K562 (cell line): ENCODE results near the gene FAM124A. TPM values are rescaled to one million over a fixed set of nuclear protein-coding genes. Genes with fewer than 3 reads are reported as not detected.

Experiments used
- ATAC-seq: fragments of 200-7000 bp; cut with Tn5 transposase; 3 replicates; pipeline ENCODE4 v1.9.1; 2020; ENCODE audit warnings: moderate library complexity
- BruUV-seq: library from RNA; stranded (reverse); fragments of 400-500 nt; replicated peaks from 2 replicates; lab custom pipeline; 2021; lab: Mats Ljungman, UMichigan
- CTCF ChIA-PET: fragments of 300-600 bp; formaldehyde crosslinking; extraction: SDS; loops from one replicate; lab custom pipeline; 2021; ENCODE audit warnings: low intra/inter-chr PET ratio; lab: Yijun Ruan, JAX
- POLR2A ChIA-PET: fragments of 300-600, 350-650 bp; sonication (Branson Sonifier 250); formaldehyde crosslinking; extraction: SDS; loops from one replicate; lab custom pipeline; 2021; ENCODE audit warnings: antibody characterized with exemption, inconsistent platforms; lab: Yijun Ruan, JAX
- DNase-seq, 4 experiments: peaks; one replicate each; pipeline versions ENCODE4 v3.0.0 to v3.0.0-alpha.2; 2011 to 2018; ENCODE audit warnings: low spot score in 3 of 4, mixed read lengths in 3 of 4; ENCODE audit errors: extremely low read depth in 1 of 4
- FAIRE-seq: peaks from 2 replicates; lab custom pipeline; 2011; peaks lifted over from hg19 to GRCh38; lab: Jason Lieb, UNC
- H2AFZ ChIP-seq: 2 replicates; pipeline ENCODE4 v1.6.0; 2011; ENCODE audit warnings: low read depth, low read length, control low read depth, inconsistent platforms
- H3K27ac ChIP-seq: fragments of 200-600 bp; 3 replicates; pipeline ENCODE4 v1.8.0; 2011; ENCODE audit warnings: low read depth, mild to moderate bottlenecking, control low read depth, inconsistent platforms, low read length, moderate library complexity, mixed read lengths; ENCODE audit errors: extremely low read depth
- H3K27me3 ChIP-seq, 2 experiments: fragments of 300-600 bp in 1 of 2; 2 replicates in 1 of 2; 3 replicates in 1 of 2; pipeline versions ENCODE4 v1.6.0 to v1.8.0; 2011; ENCODE audit warnings: inconsistent platforms in 2 of 2, low read length in 2 of 2, mild to moderate bottlenecking in 1 of 2, mixed read lengths in 1 of 2, moderate library complexity in 1 of 2; ENCODE audit not compliant: control insufficient read depth in 2 of 2, insufficient read depth in 2 of 2
- H3K36me3 ChIP-seq: fragments of 300-600 bp; 3 replicates; pipeline ENCODE4 v1.8.0; 2011; ENCODE audit warnings: mild to moderate bottlenecking, low read length, inconsistent platforms; ENCODE audit not compliant: control insufficient read depth, insufficient read depth
- H3K4me1 ChIP-seq, 2 experiments: fragments of 200-600 bp in 1 of 2; replicated peaks in 1 of 2; 2 replicates in 1 of 2; 3 replicates in 1 of 2; pipeline versions ENCODE4 v1.5.1 to v1.8.0; 2011; ENCODE audit warnings: inconsistent platforms in 2 of 2, low read length in 2 of 2, mild to moderate bottlenecking in 1 of 2, mixed read lengths in 1 of 2, moderate library complexity in 1 of 2; ENCODE audit not compliant: control insufficient read depth in 2 of 2, insufficient read depth in 2 of 2
- H3K4me2 ChIP-seq: 2 replicates; pipeline ENCODE4 v1.6.1; 2011; ENCODE audit warnings: low read length, control low read depth, inconsistent platforms, mixed read lengths; ENCODE audit not compliant: insufficient read depth
- H3K4me3 ChIP-seq: fragments of 200-600 bp; sonication (generic), shearing (Covaris generic); 2 replicates; pipeline ENCODE4 v1.5.1; 2016; ENCODE audit warnings: control low read depth, inconsistent platforms
- H3K79me2 ChIP-seq: fragments of 200-600 bp; 3 replicates; pipeline ENCODE4 v1.8.0; 2011; ENCODE audit warnings: low read length, inconsistent platforms; ENCODE audit not compliant: control insufficient read depth, insufficient read depth
- H3K9ac ChIP-seq, 2 experiments: 2 replicates each; pipeline versions ENCODE4 v1.6.0 to v1.6.1; 2011; ENCODE audit warnings: low read depth in 2 of 2, low read length in 2 of 2, control low read depth in 1 of 2, inconsistent platforms in 1 of 2, mild to moderate bottlenecking in 1 of 2, mixed read lengths in 1 of 2; ENCODE audit not compliant: insufficient read depth in 1 of 2
- H3K9me1 ChIP-seq: one replicate; pipeline ENCODE4 v1.6.0; 2011; ENCODE audit warnings: inconsistent platforms, mild to moderate bottlenecking, low read length, moderate library complexity; ENCODE audit not compliant: control insufficient read depth, insufficient read depth
- H3K9me3 ChIP-seq: replicated peaks from 2 replicates; pipeline ENCODE4 v1.5.1; 2011; ENCODE audit warnings: low read depth, low read length, inconsistent platforms; ENCODE audit not compliant: control insufficient read depth, insufficient read depth
- H4K20me1 ChIP-seq: replicated peaks from 2 replicates; pipeline ENCODE4 v1.6.1; 2011; ENCODE audit warnings: low read length, inconsistent platforms, mixed read lengths; ENCODE audit not compliant: control insufficient read depth, insufficient read depth
- HDAC1 ChIP-seq, 2 experiments: fragments of 450-650 bp; IDR thresholded peaks; 2 replicates each; pipeline ENCODE4 v1.6.1; 2016 to 2017; ENCODE audit warnings: inconsistent platforms in 1 of 2, mild to moderate bottlenecking in 1 of 2, moderate library complexity in 1 of 2
- HDAC2 ChIP-seq: fragments of 450-650 bp; IDR thresholded peaks from 2 replicates; pipeline ENCODE4 v1.6.1; 2016; ENCODE audit warnings: mild to moderate bottlenecking
- KLF16 ChIP-seq: IDR thresholded peaks from 2 replicates; pipeline ENCODE4 v1.6.1; 2016; ENCODE audit warnings: antibody characterized with exemption
- NCOA4 ChIP-seq: fragments of 450-650 bp; IDR thresholded peaks from 2 replicates; pipeline ENCODE4 v1.6.1; 2018; ENCODE audit warnings: mild to moderate bottlenecking; ENCODE audit not compliant: partially characterized antibody
- NCOR1 ChIP-seq: fragments of 450-650 bp; IDR thresholded peaks from 2 replicates; pipeline ENCODE4 v1.6.1; 2016; ENCODE audit warnings: mild to moderate bottlenecking, moderate library complexity
- PHF20 ChIP-seq: fragments of 450-650 bp; IDR thresholded peaks from 2 replicates; pipeline ENCODE4 v1.6.1; 2018; ENCODE audit not compliant: partially characterized antibody
- SMAD2 ChIP-seq: fragments of 150-350 bp; IDR thresholded peaks from 2 replicates; pipeline ENCODE4 v1.6.1; 2014; ENCODE audit warnings: low read depth, mild to moderate bottlenecking, low read length
- SMARCB1 ChIP-seq: IDR thresholded peaks from 2 replicates; pipeline ENCODE4 v1.6.1; 2011; ENCODE audit warnings: improper control_type of control experiment, low read depth; ENCODE audit not compliant: insufficient read length
- ZNF444 ChIP-seq: fragments of 250-450 bp; sonication (Bioruptor Pico); IDR thresholded peaks from 2 replicates; pipeline ENCODE4 v1.4.0; 2020; ENCODE audit warnings: mild to moderate bottlenecking, moderate library complexity
- ZNF584 ChIP-seq: fragments of 200-800 bp; sonication (Bioruptor generic); IDR thresholded peaks from 2 replicates; pipeline ENCODE4 v1.6.1; 2016; ENCODE audit warnings: low read depth, mild to moderate bottlenecking, missing genetic modification characterization, missing compliant biosample characterization
- WGBS: fragments of 100-300 bp; shearing (Covaris generic); methylation state at CpG from one replicate; pipeline ENCODE4 v1.1.6; 2016; ENCODE audit warnings: low coverage, mixed read lengths; ENCODE audit not compliant: insufficient coverage; ENCODE audit errors: missing lambda C conversion rate; 5-methylcytosine and 5-hydroxymethylcytosine counted together
- in situ Hi-C: fragments of 300-500 bp; cut with MboI; formaldehyde crosslinking; loops from 4 replicates; pipeline ENCODE4 v1.15.0; 2018; ENCODE audit warnings: inconsistent platforms, mixed read lengths
- intact Hi-C: fragments of 100-400 bp; cut with micrococcal nuclease; formaldehyde crosslinking; loops from 2 replicates; pipeline ENCODE4 v1.14.2; 2022
- polyA plus RNA-seq, 8 experiments: library from polyadenylated mRNA; depleted of rRNA in 4 of 8; stranded (reverse) in 5 of 8; unstranded in 3 of 8; fragments of >200 nt; fragmentation: Nextera tagmentation in 2 of 8; fragmentation: Illumina TruSeq in 1 of 8; extraction: Ambion mirVana in 2 of 8; extraction: Trizol in 1 of 8; gene quantifications; 2 replicates each; pipeline versions ENCODE4 v1.2.1 to v1.2.3, GENCODE V29; 2011 to 2014; ENCODE audit warnings: inconsistent platforms in 1 of 8, missing spikeins in 1 of 8
- total RNA-seq, 7 experiments: library from RNA; depleted of rRNA in 6 of 7; stranded (reverse); fragments of >200 nt in 6 of 7; fragmentation: Illumina TruSeq in 2 of 7; extraction: Trizol in 2 of 7; gene quantifications; 2 replicates each; pipeline versions ENCODE4 v1.2.1 to v1.2.3, GENCODE V29; 2011 to 2021; ENCODE audit warnings: low replicate concordance in 1 of 7
- TF ChIP-seq, protein P1 (sequence below): fragments of 200-600 bp; sonication (generic); IDR thresholded peaks from one replicate; pipeline ENCODE4 v1.6.1; 2012; ENCODE audit warnings: mild to moderate bottlenecking, low read depth, low read length, inconsistent platforms

Gene FAM124A
- total and polyA plus RNA-seq, 9 of the 15 experiments (the other 6 are each of a cell fraction or from before 2014, with no cell fraction given), result not detected

DNA sequence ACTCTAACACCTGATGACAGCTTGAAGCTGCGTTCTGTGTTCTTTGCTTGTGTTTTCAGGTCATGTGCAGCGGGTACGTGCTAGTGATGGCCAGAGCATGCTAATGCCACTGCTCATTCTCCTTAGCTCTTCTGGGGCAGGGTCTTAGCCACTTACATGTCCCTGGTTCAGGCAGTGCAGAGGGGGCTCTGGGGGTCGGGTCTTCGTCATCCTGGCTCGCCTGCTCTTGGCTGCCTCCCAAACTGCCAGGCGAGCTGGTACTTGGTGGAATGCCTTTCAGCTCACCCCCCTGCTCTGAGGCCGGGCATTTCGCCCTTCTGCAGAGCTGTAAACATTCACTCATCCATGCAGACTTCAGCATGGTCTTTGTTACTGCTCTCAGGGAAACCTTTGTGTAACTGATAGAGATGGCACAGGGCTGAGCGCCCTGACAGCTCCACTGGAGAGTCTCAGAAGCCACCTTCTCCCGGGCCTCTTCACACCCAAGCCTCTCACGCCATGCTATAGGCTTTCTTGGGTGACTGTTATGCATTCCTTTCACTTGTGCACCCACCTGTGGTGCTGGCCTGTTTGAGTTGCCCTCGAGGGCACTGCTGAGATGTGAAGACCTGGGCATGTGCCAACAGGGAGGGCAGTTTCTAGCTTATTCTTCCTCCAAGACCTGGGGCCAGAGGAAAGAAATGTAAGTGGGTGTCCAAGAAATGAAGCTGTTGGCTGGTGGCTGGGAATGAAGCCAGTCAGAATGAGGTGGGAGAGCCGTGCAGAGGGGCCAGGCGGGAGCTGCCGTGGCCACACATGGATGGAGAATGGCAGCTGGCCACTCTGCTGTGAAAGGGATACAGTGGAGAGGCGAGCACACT lies 24.4 kb downstream of the FAM124A start (continued):
- TF ChIP-seq NCOA4 (no peak), SMAD2 (no peak), PHF20 (no peak)

DNA sequence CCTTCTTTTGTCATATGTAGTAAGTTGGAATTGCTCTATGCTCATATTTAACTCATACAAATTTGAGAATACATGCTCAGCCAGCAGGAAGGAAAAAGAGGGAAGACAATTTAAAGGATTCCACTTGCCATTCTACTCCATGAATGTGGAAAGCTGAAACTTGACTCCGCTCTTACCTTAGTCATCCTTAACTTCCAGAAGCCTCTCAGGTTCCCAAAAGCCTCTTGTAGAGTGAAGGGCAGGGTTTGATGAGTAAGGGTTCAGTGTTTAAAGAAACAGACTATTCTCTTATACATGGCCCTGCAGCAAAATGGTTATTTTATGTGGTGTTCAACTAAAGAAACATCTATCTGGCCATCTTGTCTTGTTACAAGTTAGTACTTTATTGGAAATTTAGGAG lies 27.1 kb downstream of the FAM124A start:
- ATAC-seq (no peak), FAIRE-seq (no peak)
- CTCF ChIA-PET, result no interaction called here
- TF ChIP-seq HDAC2, result no peak
- no peak for TF ChIP-seq ZNF584 (CRISPR knock-in tag)
- TF ChIP-seq NCOR1, result no peak
- no peak for TF ChIP-seq ZNF444
- TF ChIP-seq KLF16, result no peak
- no peak for TF ChIP-seq SMARCB1
- no peak for TF ChIP-seq HDAC1 (IDR thresholded peaks at IDR 0.05)
- TF ChIP-seq, protein P1, sequence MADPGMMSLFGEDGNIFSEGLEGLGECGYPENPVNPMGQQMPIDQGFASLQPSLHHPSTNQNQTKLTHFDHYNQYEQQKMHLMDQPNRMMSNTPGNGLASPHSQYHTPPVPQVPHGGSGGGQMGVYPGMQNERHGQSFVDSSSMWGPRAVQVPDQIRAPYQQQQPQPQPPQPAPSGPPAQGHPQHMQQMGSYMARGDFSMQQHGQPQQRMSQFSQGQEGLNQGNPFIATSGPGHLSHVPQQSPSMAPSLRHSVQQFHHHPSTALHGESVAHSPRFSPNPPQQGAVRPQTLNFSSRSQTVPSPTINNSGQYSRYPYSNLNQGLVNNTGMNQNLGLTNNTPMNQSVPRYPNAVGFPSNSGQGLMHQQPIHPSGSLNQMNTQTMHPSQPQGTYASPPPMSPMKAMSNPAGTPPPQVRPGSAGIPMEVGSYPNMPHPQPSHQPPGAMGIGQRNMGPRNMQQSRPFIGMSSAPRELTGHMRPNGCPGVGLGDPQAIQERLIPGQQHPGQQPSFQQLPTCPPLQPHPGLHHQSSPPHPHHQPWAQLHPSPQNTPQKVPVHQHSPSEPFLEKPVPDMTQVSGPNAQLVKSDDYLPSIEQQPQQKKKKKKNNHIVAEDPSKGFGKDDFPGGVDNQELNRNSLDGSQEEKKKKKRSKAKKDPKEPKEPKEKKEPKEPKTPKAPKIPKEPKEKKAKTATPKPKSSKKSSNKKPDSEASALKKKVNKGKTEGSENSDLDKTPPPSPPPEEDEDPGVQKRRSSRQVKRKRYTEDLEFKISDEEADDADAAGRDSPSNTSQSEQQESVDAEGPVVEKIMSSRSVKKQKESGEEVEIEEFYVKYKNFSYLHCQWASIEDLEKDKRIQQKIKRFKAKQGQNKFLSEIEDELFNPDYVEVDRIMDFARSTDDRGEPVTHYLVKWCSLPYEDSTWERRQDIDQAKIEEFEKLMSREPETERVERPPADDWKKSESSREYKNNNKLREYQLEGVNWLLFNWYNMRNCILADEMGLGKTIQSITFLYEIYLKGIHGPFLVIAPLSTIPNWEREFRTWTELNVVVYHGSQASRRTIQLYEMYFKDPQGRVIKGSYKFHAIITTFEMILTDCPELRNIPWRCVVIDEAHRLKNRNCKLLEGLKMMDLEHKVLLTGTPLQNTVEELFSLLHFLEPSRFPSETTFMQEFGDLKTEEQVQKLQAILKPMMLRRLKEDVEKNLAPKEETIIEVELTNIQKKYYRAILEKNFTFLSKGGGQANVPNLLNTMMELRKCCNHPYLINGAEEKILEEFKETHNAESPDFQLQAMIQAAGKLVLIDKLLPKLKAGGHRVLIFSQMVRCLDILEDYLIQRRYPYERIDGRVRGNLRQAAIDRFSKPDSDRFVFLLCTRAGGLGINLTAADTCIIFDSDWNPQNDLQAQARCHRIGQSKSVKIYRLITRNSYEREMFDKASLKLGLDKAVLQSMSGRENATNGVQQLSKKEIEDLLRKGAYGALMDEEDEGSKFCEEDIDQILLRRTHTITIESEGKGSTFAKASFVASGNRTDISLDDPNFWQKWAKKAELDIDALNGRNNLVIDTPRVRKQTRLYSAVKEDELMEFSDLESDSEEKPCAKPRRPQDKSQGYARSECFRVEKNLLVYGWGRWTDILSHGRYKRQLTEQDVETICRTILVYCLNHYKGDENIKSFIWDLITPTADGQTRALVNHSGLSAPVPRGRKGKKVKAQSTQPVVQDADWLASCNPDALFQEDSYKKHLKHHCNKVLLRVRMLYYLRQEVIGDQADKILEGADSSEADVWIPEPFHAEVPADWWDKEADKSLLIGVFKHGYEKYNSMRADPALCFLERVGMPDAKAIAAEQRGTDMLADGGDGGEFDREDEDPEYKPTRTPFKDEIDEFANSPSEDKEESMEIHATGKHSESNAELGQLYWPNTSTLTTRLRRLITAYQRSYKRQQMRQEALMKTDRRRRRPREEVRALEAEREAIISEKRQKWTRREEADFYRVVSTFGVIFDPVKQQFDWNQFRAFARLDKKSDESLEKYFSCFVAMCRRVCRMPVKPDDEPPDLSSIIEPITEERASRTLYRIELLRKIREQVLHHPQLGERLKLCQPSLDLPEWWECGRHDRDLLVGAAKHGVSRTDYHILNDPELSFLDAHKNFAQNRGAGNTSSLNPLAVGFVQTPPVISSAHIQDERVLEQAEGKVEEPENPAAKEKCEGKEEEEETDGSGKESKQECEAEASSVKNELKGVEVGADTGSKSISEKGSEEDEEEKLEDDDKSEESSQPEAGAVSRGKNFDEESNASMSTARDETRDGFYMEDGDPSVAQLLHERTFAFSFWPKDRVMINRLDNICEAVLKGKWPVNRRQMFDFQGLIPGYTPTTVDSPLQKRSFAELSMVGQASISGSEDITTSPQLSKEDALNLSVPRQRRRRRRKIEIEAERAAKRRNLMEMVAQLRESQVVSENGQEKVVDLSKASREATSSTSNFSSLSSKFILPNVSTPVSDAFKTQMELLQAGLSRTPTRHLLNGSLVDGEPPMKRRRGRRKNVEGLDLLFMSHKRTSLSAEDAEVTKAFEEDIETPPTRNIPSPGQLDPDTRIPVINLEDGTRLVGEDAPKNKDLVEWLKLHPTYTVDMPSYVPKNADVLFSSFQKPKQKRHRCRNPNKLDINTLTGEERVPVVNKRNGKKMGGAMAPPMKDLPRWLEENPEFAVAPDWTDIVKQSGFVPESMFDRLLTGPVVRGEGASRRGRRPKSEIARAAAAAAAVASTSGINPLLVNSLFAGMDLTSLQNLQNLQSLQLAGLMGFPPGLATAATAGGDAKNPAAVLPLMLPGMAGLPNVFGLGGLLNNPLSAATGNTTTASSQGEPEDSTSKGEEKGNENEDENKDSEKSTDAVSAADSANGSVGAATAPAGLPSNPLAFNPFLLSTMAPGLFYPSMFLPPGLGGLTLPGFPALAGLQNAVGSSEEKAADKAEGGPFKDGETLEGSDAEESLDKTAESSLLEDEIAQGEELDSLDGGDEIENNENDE, result no peak

More for the DNA sequence above, 27.1 kb downstream of the FAM124A start:
- DNase-seq, result no peak
- no peak overlapping the region for H3K27ac ChIP-seq
- H3K4me1 ChIP-seq, result peaks cover 0 to 5% of the 10 kb centered on the region in 2 experiments; a peak in 1 of 5 replicates
- 0% methylated on average over 1 of the region's 1 CpG for WGBS
- no peak overlapping the region for H3K4me3 ChIP-seq
- no peaks in the 10 kb centered on the region for H4K20me1 ChIP-seq
- no peaks in the 10 kb centered on the region for H3K79me2 ChIP-seq
- no TSS peak for BruUV-seq
- POLR2A ChIA-PET, result no interaction called here
- no peak overlapping the region for H2AFZ ChIP-seq
- in situ Hi-C loops (no loop called here), intact Hi-C loops (no loop called here)
- no peaks in the 10 kb centered on the region for H3K36me3 ChIP-seq
- no peaks in the 10 kb centered on the region for H3K9me3 ChIP-seq
- peaks cover 2 to 35% of the 10 kb centered on the region in 2 experiments; a peak in 3 of 5 replicates for H3K27me3 ChIP-seq
- H3K4me2 ChIP-seq, result no peak overlapping the region
- H3K9me1 ChIP-seq, result no peaks in the 10 kb centered on the region
- no peak overlapping the region for H3K9ac ChIP-seq
